ENCODE data around the gene TSSC4. TPM values are rescaled to one million over a fixed set of nuclear protein-coding genes. Genes with fewer than 3 reads are reported as not detected.
A peak's percentile ranks its signal among the peaks of the same experiment; 100 is the strongest.

The TSSC4 gene
- total and polyA plus RNA-seq, 9 of the 15 experiments (the other 6 are each of a cell fraction or from before 2014, with no cell fraction given), result 0.41 to 54.2 (median 11.0) TPM

DNA sequence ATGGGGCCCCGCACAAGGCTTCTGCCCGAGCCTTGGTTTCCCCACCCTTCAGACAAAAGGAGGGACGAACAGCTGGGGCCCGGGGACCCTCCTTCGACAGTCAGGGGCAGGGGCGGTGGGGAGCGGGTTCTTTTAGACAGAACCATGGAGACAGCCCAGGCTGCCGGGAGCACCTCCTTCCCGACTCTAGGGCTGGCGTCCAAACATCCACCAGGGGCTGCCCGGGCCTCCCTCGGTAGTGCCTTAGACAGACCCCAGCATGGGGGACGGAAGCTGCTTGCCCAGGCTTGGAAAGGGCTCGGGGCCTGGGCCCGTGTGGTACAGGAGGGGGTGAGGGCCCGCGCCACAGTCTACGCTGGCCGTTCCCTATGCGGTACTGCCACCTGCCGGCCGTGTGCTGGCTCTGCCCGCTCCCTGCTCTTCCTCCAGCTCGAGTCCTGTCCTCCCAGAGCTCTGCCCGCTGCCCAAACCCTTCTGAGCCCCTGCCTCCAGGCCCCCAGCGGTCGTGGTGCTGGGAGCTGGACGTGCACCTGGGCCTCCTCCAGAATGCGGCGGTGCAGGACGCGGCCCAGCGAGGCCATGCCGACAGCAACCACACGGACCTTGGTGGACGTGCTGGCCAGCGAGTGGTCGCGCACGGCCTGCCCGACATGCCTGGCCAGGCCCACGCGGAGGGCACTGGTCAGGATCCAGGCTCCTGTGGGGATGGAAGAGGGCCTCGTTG is 20.1 kb downstream of the TSSC4 start (continued):
- TF ChIP-seq, protein P1, sequence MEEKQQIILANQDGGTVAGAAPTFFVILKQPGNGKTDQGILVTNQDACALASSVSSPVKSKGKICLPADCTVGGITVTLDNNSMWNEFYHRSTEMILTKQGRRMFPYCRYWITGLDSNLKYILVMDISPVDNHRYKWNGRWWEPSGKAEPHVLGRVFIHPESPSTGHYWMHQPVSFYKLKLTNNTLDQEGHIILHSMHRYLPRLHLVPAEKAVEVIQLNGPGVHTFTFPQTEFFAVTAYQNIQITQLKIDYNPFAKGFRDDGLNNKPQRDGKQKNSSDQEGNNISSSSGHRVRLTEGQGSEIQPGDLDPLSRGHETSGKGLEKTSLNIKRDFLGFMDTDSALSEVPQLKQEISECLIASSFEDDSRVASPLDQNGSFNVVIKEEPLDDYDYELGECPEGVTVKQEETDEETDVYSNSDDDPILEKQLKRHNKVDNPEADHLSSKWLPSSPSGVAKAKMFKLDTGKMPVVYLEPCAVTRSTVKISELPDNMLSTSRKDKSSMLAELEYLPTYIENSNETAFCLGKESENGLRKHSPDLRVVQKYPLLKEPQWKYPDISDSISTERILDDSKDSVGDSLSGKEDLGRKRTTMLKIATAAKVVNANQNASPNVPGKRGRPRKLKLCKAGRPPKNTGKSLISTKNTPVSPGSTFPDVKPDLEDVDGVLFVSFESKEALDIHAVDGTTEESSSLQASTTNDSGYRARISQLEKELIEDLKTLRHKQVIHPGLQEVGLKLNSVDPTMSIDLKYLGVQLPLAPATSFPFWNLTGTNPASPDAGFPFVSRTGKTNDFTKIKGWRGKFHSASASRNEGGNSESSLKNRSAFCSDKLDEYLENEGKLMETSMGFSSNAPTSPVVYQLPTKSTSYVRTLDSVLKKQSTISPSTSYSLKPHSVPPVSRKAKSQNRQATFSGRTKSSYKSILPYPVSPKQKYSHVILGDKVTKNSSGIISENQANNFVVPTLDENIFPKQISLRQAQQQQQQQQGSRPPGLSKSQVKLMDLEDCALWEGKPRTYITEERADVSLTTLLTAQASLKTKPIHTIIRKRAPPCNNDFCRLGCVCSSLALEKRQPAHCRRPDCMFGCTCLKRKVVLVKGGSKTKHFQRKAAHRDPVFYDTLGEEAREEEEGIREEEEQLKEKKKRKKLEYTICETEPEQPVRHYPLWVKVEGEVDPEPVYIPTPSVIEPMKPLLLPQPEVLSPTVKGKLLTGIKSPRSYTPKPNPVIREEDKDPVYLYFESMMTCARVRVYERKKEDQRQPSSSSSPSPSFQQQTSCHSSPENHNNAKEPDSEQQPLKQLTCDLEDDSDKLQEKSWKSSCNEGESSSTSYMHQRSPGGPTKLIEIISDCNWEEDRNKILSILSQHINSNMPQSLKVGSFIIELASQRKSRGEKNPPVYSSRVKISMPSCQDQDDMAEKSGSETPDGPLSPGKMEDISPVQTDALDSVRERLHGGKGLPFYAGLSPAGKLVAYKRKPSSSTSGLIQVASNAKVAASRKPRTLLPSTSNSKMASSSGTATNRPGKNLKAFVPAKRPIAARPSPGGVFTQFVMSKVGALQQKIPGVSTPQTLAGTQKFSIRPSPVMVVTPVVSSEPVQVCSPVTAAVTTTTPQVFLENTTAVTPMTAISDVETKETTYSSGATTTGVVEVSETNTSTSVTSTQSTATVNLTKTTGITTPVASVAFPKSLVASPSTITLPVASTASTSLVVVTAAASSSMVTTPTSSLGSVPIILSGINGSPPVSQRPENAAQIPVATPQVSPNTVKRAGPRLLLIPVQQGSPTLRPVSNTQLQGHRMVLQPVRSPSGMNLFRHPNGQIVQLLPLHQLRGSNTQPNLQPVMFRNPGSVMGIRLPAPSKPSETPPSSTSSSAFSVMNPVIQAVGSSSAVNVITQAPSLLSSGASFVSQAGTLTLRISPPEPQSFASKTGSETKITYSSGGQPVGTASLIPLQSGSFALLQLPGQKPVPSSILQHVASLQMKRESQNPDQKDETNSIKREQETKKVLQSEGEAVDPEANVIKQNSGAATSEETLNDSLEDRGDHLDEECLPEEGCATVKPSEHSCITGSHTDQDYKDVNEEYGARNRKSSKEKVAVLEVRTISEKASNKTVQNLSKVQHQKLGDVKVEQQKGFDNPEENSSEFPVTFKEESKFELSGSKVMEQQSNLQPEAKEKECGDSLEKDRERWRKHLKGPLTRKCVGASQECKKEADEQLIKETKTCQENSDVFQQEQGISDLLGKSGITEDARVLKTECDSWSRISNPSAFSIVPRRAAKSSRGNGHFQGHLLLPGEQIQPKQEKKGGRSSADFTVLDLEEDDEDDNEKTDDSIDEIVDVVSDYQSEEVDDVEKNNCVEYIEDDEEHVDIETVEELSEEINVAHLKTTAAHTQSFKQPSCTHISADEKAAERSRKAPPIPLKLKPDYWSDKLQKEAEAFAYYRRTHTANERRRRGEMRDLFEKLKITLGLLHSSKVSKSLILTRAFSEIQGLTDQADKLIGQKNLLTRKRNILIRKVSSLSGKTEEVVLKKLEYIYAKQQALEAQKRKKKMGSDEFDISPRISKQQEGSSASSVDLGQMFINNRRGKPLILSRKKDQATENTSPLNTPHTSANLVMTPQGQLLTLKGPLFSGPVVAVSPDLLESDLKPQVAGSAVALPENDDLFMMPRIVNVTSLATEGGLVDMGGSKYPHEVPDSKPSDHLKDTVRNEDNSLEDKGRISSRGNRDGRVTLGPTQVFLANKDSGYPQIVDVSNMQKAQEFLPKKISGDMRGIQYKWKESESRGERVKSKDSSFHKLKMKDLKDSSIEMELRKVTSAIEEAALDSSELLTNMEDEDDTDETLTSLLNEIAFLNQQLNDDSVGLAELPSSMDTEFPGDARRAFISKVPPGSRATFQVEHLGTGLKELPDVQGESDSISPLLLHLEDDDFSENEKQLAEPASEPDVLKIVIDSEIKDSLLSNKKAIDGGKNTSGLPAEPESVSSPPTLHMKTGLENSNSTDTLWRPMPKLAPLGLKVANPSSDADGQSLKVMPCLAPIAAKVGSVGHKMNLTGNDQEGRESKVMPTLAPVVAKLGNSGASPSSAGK (IDR thresholded peaks at IDR 0.05), result no peak
- TF ChIP-seq, protein P2, sequence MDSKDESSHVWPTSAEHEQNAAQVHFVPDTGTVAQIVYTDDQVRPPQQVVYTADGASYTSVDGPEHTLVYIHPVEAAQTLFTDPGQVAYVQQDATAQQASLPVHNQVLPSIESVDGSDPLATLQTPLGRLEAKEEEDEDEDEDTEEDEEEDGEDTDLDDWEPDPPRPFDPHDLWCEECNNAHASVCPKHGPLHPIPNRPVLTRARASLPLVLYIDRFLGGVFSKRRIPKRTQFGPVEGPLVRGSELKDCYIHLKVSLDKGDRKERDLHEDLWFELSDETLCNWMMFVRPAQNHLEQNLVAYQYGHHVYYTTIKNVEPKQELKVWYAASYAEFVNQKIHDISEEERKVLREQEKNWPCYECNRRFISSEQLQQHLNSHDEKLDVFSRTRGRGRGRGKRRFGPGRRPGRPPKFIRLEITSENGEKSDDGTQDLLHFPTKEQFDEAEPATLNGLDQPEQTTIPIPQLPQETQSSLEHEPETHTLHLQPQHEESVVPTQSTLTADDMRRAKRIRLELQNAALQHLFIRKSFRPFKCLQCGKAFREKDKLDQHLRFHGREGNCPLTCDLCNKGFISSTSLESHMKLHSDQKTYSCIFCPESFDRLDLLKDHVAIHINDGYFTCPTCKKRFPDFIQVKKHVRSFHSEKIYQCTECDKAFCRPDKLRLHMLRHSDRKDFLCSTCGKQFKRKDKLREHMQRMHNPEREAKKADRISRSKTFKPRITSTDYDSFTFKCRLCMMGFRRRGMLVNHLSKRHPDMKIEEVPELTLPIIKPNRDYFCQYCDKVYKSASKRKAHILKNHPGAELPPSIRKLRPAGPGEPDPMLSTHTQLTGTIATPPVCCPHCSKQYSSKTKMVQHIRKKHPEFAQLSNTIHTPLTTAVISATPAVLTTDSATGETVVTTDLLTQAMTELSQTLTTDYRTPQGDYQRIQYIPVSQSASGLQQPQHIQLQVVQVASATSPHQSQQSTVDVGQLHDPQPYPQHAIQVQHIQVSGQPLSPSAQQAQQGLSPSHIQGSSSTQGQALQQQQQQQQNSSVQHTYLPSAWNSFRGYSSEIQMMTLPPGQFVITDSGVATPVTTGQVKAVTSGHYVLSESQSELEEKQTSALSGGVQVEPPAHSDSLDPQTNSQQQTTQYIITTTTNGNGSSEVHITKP (IDR thresholded peaks at IDR 0.05; ENCODE audit: partially characterized antibody), result no peak
- no peak for TF ChIP-seq EWSR1 (IDR thresholded peaks at IDR 0.05; ENCODE audit: borderline replicate concordance, low read depth, partially characterized antibody)
- 0 out of 2 replicates have a peak, but pooled peaks have one; percentile 14 for TF ChIP-seq BHLHE40 (IDR thresholded peaks at IDR 0.05; ENCODE audit: low read length)
- TF ChIP-seq, protein P3, sequence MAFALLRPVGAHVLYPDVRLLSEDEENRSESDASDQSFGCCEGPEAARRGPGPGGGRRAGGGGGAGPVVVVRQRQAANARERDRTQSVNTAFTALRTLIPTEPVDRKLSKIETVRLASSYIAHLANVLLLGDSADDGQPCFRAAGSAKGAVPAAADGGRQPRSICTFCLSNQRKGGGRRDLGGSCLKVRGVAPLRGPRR (CRISPR knock-in tag; IDR thresholded peaks at IDR 0.05), result no peak
- no peak for TF ChIP-seq KHSRP (IDR thresholded peaks at IDR 0.05)
- TF ChIP-seq HDAC3 (IDR thresholded peaks at IDR 0.05; ENCODE audit: borderline replicate concordance, partially characterized antibody), result no peak
- no peak for TF ChIP-seq THRAP3 (IDR thresholded peaks at IDR 0.05; ENCODE audit: borderline replicate concordance)
- TF ChIP-seq TBP (optimal IDR thresholded peaks at IDR 0.05; ENCODE audit: low read depth, low read length), result no peak

All from K562 (cell line).